ENCODE data around the gene PRKAG2. TPM values are rescaled to one million over a fixed set of nuclear protein-coding genes. Genes with fewer than 3 reads are reported as not detected.

Gene PRKAG2
- total RNA-seq, 1 donor from 2014 or later = 15.2 TPM

DNA sequence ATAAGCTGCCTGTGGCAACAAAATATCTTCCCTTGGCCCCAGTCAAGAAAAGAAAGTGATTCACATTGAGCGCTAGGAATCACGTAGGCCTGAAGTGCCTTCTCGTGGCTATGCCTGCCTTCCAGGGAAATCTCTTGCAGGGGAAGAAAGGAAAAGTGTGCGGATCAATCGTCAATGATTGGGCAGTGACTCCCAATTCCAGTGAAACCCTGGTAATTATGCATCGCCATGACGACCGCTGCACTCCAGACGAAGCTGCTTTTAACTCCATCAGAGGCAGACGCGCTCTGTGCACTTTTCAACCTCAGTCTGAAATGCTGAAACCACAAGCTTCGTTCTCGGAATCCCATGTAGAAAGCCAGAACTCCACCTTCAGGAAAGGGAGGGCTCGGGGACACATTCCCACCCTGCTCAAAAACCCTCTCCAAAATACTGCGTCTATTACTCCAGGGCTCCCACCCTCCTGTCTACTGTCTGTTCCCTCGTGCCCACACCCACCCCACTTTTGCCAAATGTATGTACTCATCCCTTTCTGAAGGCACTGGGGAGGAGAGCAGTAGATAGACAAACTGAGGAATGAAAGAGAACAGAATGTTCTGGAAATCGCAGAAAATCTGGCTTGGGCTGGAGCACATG lies 24.2 kb upstream of the PRKAG2 start:
- DNase-seq = no peak

DNA sequence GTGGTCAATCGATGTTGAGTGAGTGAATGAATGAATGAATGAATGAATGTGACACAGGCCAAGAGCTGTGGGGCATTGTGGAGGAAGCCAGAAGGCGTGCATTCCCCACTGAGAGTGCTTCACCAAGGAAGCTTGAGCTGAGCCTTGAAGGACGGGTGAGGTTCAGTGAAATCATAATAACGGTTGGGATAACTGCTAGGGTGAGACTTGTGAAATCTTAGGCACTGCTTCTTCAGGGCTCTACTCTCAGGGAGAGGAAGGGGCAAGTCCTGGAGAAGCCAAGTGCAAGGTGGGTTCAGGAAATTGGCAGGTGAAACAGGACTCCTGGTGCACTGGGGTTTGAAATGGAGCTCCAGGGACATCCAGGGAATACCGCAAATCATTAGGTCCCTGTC lies 23.7 kb upstream of the PRKAG2 start:
- no peak for DNase-seq

DNA sequence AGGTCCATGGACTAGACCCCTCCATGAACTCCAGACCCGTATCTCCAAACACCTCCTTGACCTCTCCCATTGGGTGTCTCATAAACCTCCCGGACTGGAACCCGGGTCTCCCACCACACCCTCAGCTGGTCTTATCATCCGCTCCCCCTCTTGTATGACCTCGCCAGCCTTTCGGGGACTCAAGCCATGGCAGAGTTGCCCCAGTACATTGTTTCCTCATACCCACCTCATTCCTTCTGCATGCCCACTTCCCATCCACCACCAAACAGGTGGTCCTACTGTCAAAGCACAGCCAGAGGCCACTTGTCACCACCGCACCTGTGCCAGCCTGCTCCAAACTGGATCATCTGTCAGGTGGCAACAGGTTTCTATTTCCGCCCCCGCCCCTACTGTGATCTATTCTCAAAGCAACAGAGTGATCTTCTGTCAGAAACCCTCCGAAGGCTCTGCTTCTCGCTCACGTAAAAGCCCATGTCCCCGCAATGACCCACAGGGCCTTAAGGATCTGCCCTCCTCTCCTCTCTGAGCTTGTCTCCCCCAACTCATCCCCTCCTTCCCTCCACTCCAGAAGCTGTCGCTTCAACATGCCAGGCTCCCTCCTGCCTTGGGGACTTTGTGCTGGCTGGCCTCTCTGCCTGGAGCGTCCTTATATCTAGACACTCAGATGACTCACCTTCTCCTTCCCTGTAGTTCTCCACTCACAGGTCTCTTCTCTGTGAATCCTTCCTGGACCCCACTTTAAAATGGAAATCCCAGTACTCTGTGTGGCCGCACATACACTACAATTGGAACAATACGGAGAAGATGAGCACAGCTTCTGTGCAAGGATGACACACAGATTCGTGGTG lies 22.8 kb upstream of the PRKAG2 start:
- DNase-seq = no peak

DNA sequence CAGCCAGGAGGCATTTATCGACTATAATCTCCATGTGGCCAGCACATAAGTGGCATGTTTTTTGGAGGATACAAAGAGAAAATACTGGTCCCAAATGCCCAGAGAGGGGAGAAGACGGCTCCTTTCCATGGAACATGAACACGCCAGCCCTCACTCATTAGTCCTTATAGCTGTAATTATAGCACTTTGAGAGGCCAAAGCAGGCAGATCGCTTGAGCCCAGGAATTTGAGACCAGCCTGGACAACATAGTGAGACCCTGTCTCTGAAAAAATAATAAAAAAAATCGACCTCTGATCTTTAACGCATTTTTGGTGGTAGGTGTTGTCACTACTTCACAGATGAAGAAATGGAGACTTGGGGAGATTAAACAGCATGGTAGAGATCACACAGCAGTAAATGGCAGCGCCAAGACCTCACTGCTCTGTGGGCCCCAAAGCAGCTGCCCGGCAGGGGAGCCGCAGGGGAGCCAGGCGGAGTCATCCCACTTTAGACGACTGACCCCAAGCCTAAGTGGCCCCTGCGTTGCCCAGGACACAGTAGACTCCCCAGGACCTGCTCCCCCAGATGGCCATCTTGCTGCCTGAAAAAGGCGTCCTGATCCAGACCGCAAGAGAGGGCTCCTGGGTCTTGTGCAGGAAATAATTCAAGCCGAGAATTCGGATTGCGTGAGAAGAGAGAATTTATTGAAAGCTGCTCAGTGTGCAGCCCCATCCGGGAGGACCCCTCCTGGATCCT lies 21.2 kb upstream of the PRKAG2 start:
- no peak for DNase-seq

DNA sequence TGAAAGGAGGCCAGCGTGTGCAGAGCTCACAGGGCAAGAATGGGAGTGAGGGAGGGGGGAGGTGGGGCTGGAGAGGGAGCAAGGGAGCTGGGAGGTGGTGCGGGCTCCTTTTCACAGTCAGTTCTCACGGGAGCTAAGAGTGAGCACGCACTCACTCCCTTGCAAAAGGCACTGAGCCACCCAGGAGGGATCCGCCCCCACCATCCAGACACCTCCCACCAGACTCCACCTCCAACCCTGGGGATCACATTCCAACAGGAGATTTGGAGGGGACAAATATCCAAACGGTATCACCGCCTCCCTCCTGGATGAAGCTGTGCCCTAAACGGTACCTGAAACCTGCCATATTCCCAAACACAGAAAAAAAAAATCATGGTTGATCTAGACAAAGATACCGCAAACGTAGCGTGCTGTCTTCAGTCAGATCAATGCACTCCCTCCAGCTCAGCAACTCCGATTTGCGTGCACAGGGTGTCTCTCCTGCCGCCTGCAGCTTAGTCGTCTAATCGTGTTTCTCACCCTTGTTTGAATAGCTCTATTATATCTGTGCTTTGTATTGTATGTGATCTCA lies 20.3 kb upstream of the PRKAG2 start:
- DNase-seq = no peak

DNA sequence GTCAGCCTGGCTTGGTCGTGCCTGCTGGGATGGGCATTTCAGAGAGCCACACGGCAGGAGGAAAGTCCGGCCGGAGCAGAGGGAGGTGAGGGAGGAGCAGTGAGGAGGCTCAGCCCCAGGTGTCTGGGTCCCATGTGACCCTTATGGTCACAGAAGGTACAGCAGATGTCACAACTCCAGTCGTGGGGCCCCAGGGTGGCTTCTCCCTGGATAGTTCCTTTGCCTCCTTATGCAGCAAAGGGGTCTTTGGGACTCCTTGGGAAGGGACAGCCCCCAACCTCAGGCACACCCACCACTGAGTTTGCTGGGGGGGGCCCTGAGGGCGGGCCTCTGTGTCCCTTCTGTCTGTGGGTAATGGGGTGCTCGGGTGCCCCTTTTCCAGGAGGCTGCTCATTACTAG lies 19.6 kb upstream of the PRKAG2 start:
- DNase-seq = no peak

DNA sequence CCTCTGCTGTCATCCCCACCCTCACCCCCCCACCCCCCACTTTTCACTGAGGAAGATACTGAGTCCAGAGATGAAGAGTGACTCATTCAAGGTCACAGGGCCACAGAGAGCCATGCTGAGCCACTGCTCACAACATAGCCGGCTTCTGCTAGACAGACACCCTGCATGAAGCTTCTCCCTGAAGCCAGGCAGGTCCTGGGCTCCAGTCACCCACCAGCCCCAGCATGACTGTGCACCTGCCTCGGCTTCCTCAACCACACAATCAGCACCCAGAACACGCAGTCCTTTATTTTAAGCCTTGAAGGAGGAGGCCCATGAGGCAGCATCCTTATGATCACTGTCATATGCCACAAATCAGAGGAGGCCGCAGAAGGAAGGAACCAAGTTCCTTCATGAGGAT lies 19.2 kb upstream of the PRKAG2 start:
- DNase-seq = no peak

DNA sequence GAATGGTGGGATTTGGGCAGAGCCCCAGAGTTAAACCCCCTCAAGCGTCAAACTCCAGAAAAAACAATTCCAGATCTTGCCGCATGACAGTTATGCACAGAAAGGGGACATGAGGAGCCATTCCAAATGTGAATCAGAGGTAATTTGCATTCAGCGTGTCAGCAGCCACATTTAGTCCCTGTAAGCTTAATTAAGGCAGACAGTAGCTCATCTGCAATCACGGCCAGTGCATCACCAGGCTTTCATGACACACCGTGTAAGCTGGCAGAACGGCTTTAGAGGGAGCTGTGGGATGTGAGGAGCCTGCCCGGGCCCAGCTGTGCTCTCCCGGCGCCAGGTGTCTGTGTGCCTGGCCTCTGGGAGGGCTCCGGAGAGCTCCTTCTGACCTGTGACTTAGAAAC lies 18.7 kb upstream of the PRKAG2 start:
- no peak for DNase-seq

DNA sequence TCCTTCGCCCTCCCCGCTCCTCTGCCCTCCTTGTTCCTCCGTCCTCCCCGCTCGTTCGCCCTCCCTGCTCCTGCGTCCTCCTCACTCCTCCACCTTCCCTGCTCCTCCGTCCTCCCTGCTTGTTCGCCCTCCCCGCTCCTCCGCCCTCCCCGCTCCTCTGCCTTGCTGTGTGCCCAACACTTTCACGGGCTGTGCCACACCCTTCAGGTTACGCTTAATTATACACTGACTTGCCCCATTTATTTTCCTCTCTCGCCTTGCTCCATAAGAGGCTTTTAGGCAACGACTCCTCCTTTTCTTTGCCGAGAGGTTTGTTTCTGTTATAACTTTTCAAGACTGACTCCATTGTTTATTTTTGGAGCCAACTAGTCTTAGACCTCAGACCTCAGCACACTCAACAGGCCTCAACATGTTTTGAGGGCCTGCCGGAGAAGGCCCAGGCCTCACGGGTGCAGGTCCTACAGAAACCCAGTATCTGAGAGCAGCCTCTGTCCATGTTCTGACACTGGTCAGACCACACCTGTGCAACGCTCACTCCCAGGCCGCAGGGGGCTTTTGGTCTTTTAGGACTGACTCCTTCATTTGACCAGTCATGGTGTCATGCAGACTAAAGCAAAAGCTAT lies 18.2 kb upstream of the PRKAG2 start:
- no peak for DNase-seq

DNA sequence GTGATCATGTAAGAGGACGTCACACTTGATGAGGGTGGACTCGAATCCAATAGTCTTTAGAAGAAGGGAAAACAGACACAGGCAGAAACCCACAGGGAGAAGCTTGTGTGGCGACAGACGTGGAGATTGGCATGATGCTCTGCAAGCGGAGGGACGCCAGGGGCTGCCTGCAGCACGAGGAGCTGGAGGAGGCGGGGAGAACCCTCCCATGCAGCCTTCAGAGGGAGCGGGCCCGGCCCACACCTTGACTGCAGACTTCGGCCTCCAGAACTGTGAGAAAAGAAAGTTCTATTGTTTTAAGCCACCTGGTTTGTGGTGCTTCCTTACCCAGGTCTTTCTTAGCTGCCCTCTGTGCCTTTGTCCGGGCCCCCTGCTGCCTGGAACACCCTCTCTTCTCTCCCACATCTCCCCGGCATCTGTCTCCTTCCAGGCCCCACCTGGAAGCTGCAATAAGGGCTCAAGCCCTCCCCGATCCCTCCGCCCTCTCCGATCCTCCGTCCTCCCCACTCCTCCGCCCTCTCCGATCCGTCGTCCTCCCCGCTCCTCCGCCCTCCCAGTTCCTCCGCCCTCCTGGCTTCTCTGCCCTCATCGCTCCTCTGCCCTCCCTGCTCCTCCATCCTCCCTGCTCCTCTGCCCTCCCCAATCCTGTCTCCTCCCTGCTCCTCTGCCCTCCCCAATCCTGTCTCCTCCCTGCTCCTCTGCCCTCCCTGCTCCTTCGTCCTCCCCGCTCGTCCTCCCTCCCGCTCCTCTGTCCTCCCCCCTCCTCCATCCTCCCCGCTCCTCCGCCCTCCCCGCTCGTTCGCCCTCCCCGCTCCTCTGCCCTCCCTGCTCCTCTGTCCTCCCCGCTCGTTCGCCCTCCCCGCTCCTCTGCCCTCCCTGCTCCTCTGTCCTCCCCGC lies 17.4 kb upstream of the PRKAG2 start:
- DNase-seq = no peak

DNA sequence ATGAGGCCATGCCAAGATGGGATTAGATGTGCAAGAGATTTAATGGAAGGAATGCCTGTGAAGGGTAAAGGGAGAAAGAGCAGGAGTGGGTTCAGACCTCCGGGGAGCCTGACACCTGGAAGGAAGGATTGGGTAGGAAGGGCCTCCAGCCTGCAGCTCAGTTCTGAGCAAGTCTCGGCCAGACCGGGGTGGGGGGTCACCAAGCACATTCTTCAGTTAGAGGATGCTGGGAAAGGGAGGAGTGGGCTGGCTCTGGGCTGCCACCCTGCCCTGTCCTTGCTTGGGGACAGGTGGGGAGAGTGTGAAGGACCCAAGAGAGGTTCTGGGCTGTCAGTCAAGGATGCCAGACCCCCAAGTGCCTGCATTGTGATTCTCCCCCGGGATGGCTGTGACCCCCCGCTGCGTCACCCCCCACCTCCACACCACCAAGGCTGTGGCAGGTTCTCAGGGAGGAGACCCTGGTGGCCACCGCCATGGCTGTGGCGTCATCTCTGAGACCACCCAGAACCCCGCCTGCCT lies 16.5 kb upstream of the PRKAG2 start:
- no peak for DNase-seq

DNA sequence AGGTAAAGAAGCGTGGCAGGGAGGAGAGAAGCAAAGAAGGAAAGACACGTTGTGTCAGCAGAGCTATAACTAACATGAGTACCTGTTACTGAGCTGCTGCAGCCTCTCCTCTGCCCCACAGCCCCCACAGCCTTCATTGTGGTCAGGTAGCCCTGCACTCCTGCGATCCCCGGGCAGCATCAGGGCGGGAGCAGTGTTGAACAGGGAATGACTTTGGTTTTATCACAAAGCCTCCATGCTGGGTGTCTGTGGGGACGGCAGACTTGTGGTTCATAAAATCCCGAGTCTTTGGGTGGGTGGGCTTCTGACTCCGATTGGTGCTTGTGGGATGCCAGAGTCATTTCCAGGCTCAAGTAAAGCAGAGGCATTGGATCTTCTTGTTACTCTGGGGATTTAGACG lies 14.8 kb upstream of the PRKAG2 start:
- no peak for DNase-seq

DNA sequence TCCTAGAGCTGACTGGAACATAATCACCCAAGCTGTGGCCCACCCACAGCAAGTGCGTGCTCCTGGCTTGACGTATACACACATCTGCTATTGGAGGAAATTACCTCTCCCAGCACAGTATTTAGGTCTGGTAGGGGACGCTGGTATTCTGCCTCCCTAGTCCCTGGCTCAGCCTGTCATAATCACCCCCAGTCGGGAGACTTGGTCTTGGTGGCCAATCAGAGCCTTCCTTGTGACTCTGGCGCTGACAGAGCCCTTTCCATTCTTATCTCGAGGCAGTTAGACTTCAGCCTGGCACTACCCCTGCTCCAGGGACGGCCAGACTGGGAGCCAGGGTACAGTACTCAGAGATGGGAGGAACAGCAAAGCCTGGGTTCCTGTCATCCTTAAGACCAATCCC lies 14.3 kb upstream of the PRKAG2 start:
- DNase-seq = no peak

DNA sequence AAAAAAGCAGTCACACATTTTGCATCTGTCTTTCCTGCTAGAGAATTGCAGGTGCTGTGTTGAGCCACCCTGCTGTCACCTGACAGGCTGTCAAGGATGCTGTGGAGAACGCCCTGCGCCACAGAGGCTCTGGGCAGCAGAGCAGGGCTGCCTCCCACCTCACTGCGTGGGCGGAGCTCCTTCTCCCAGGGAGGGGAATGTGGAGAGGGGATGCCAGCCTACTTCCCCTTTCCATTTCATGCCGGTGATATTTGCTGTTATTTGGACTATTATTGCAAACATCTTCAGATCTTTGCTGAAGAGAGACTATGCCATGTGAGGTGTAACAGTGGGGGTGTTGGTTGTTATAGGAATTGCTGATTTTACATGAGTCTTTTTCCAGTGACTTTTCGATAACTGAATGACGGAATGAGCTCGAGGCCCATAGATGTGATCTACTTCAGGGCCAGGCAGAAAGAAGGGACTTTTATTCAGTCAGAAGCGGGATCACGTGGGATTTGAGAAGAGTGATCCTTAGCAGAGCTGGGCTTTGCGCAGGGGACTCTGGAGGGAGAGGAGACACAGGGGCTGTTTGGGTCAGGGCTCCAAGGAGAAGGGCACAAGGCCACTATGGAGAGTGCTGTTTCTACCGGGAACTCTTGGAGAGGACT lies 13.6 kb upstream of the PRKAG2 start:
- no peak for DNase-seq

DNA sequence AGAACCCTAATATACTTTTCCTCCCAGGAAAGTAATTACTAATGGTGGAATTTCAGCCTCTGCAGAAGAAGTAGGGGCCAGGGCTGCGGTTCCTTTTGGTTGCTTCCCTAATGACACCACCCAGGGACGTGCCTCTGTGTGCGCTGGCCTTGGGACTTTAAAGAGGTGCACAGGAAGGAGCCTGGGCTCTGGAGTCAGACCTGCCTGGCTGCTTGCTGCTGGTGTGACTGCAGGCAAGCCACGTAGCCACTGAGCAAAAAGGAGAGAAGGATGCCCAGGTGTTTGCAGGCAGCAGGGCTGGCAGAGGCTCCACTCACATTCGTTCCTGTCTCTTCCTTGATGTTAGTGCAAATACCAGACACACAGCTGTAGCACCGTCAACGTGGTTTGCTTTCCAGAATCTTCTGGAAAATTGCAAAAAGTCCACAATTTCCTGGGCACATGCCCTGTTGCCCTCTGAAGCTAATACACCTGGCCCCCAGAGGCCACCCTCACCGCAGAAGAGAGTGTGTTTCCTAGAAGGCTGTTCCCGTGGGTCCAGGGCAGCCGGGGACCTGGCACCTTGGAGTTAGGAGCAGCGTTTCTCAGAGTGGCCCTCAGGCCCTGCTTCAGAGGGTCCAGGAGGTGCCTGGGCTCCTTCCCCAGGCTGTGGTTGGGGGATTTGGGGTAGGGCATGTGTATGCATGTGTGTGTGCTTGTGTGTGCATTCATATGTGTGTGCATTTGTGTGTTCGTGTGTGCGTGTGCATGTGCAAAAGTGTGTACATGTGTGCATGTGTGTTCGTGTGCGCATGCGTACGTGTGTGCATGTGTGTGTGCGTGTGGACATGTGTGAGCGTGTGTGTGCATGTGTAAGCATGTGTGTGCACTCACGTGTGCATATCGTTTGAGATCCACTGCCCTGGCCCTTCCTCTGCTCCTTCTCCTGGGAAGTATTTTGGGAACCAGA lies 12.8 kb upstream of the PRKAG2 start:
- no peak for DNase-seq

DNA sequence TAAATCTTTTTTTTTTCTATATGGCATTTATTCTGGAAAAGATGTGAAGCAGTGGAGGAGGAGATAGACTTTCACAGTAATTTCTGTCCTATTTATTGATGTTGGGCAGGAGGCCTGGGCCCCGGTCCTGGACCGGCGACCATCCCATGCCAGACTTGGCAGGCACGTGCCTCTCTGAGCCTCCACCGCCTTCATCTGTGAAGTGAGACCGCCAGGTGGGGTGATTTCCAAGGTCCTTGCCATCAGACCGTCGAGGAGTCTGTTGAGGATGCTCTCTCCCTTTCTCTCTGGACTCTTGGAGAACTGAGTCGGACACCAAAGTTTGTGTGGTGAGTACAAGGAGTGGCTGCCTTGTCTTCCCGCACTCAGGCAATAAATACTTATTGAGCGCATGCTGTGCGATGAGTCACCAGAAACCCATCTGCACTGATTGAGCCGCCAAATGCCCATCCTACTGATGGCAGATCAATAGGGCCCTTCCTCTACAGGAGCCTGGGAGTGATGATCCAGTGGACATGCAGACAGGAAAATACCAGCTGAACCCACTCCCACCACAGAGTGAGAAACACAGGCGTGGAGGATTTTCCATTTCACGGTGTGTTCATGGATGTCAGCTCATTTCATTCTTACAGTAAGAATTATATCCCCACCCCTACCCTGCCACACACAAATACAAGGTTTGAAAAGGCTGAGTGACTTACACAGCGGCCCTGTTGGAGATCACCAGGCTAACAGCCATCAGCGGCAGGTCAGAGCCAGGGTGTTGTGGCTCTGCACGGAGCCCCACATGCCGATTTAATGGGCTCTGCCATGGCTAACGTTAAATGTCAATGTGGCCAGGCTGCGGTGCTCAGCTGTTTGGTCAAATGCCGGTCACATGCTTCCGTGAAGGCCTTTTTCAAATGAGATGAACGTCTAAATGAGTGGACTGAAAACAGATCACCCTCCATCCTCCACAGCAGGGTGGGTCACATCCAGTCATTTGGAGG lies 11.5 kb upstream of the PRKAG2 start:
- DNase-seq = no peak

DNA sequence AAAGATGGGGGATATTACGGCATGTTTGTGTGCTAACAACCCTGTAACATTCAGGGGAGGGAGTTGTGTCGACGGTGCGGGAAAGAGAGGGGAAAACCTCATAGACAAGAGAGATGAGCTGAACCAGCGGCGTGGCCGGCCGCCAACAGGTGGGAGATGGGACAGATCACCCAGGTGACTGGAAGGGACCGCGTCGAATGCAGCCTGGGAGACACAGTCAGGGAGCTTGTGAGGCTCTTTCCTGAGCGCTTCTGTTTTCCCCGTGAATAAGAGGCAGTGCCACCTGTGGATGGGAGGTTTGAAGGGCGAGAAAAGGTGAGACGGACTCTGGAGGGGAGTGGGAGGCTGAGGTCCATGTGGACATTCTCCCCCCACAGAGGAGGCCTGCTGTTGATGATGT lies 9.9 kb upstream of the PRKAG2 start:
- no peak for DNase-seq

DNA sequence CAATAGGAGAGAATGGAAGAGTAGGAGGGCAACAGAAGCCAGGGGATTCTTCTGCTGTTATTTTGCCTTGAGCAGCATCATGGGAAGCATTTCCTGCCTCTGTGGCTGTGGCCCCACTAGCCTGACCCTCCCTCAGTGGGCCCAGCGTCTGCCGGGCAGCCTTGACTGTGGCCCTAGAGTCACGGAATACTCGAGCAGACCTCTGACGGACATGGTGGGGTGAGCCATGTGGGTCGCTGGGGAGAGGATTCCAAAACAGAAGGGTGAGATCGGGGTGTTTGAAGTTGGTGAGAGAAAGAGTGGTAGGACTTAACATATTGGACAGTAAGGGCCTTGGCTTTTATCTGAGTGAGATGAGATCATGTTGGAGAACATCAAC lies 8.3 kb upstream of the PRKAG2 start:
- no peak for DNase-seq
